K562 (cell line): Measurements from ENCODE around the gene ACTN1. TPM values are rescaled to one million over a fixed set of nuclear protein-coding genes. Genes with fewer than 3 reads are reported as not detected.

Source experiments
- ATAC-seq: fragments of 200-7000 bp; cut with Tn5 transposase; 3 replicates; pipeline ENCODE4 v1.9.1; 2020; ENCODE audit warnings: moderate library complexity
- BruUV-seq: library from RNA; stranded (reverse); fragments of 400-500 nt; replicated peaks from 2 replicates; lab custom pipeline; 2021; lab: Mats Ljungman, UMichigan
- CTCF ChIA-PET: fragments of 300-600 bp; formaldehyde crosslinking; extraction: SDS; loops from one replicate; lab custom pipeline; 2021; ENCODE audit warnings: low intra/inter-chr PET ratio; lab: Yijun Ruan, JAX
- POLR2A ChIA-PET: fragments of 300-600, 350-650 bp; sonication (Branson Sonifier 250); formaldehyde crosslinking; extraction: SDS; loops from one replicate; lab custom pipeline; 2021; ENCODE audit warnings: antibody characterized with exemption, inconsistent platforms; lab: Yijun Ruan, JAX
- DNase-seq, 4 experiments: peaks; one replicate each; pipeline versions ENCODE4 v3.0.0 to v3.0.0-alpha.2; 2011 to 2018; ENCODE audit warnings: low spot score in 3 of 4, mixed read lengths in 3 of 4; ENCODE audit errors: extremely low read depth in 1 of 4
- FAIRE-seq: peaks from 2 replicates; lab custom pipeline; 2011; peaks lifted over from hg19 to GRCh38; lab: Jason Lieb, UNC
- H2AFZ ChIP-seq: 2 replicates; pipeline ENCODE4 v1.6.0; 2011; ENCODE audit warnings: low read depth, low read length, control low read depth, inconsistent platforms
- H3K27ac ChIP-seq: fragments of 200-600 bp; 3 replicates; pipeline ENCODE4 v1.8.0; 2011; ENCODE audit warnings: low read depth, mild to moderate bottlenecking, control low read depth, inconsistent platforms, low read length, moderate library complexity, mixed read lengths; ENCODE audit errors: extremely low read depth
- H3K27me3 ChIP-seq, 2 experiments: fragments of 300-600 bp in 1 of 2; 2 replicates in 1 of 2; 3 replicates in 1 of 2; pipeline versions ENCODE4 v1.6.0 to v1.8.0; 2011; ENCODE audit warnings: inconsistent platforms in 2 of 2, low read length in 2 of 2, mild to moderate bottlenecking in 1 of 2, mixed read lengths in 1 of 2, moderate library complexity in 1 of 2; ENCODE audit not compliant: control insufficient read depth in 2 of 2, insufficient read depth in 2 of 2
- H3K36me3 ChIP-seq: fragments of 300-600 bp; 3 replicates; pipeline ENCODE4 v1.8.0; 2011; ENCODE audit warnings: mild to moderate bottlenecking, low read length, inconsistent platforms; ENCODE audit not compliant: control insufficient read depth, insufficient read depth
- H3K4me1 ChIP-seq, 2 experiments: fragments of 200-600 bp in 1 of 2; replicated peaks in 1 of 2; 2 replicates in 1 of 2; 3 replicates in 1 of 2; pipeline versions ENCODE4 v1.5.1 to v1.8.0; 2011; ENCODE audit warnings: inconsistent platforms in 2 of 2, low read length in 2 of 2, mild to moderate bottlenecking in 1 of 2, mixed read lengths in 1 of 2, moderate library complexity in 1 of 2; ENCODE audit not compliant: control insufficient read depth in 2 of 2, insufficient read depth in 2 of 2
- H3K4me2 ChIP-seq: 2 replicates; pipeline ENCODE4 v1.6.1; 2011; ENCODE audit warnings: low read length, control low read depth, inconsistent platforms, mixed read lengths; ENCODE audit not compliant: insufficient read depth
- H3K4me3 ChIP-seq: fragments of 200-600 bp; sonication (generic), shearing (Covaris generic); 2 replicates; pipeline ENCODE4 v1.5.1; 2016; ENCODE audit warnings: control low read depth, inconsistent platforms
- H3K79me2 ChIP-seq: fragments of 200-600 bp; 3 replicates; pipeline ENCODE4 v1.8.0; 2011; ENCODE audit warnings: low read length, inconsistent platforms; ENCODE audit not compliant: control insufficient read depth, insufficient read depth
- H3K9ac ChIP-seq, 2 experiments: 2 replicates each; pipeline versions ENCODE4 v1.6.0 to v1.6.1; 2011; ENCODE audit warnings: low read depth in 2 of 2, low read length in 2 of 2, control low read depth in 1 of 2, inconsistent platforms in 1 of 2, mild to moderate bottlenecking in 1 of 2, mixed read lengths in 1 of 2; ENCODE audit not compliant: insufficient read depth in 1 of 2
- H3K9me1 ChIP-seq: one replicate; pipeline ENCODE4 v1.6.0; 2011; ENCODE audit warnings: inconsistent platforms, mild to moderate bottlenecking, low read length, moderate library complexity; ENCODE audit not compliant: control insufficient read depth, insufficient read depth
- H3K9me3 ChIP-seq: replicated peaks from 2 replicates; pipeline ENCODE4 v1.5.1; 2011; ENCODE audit warnings: low read depth, low read length, inconsistent platforms; ENCODE audit not compliant: control insufficient read depth, insufficient read depth
- H4K20me1 ChIP-seq: replicated peaks from 2 replicates; pipeline ENCODE4 v1.6.1; 2011; ENCODE audit warnings: low read length, inconsistent platforms, mixed read lengths; ENCODE audit not compliant: control insufficient read depth, insufficient read depth
- ATF6 ChIP-seq: sonication (generic); formaldehyde crosslinking; IDR thresholded peaks from 2 replicates; pipeline ENCODE4 v1.4.0; 2020; ENCODE audit warnings: mild to moderate bottlenecking, missing genetic modification reagents
- BDP1 ChIP-seq: IDR thresholded peaks from 3 replicates; pipeline ENCODE4 v1.6.1; 2011; ENCODE audit not compliant: insufficient read length, insufficient read depth
- BRF1 ChIP-seq: IDR thresholded peaks from 3 replicates; pipeline ENCODE4 v1.6.1; 2011; ENCODE audit warnings: borderline replicate concordance, mild to moderate bottlenecking; ENCODE audit not compliant: insufficient read length; ENCODE audit errors: extremely low read depth
- CAMTA2 ChIP-seq: fragments of 250-450 bp; sonication (Bioruptor Pico); conservative IDR thresholded peaks from 2 replicates; pipeline ENCODE4 v1.5.1; 2022
- E2F6 ChIP-seq, 2 experiments: IDR thresholded peaks; 2 replicates each; pipeline ENCODE4 v1.6.1; 2011; ENCODE audit warnings: borderline replicate concordance in 1 of 2, control low read depth in 1 of 2, low read depth in 1 of 2, low read length in 1 of 2, mild to moderate bottlenecking in 1 of 2, mixed read lengths in 1 of 2, moderate library complexity in 1 of 2; ENCODE audit not compliant: insufficient read depth in 1 of 2, insufficient read length in 1 of 2, poor library complexity in 1 of 2, severe bottlenecking in 1 of 2; ENCODE audit errors: extremely low read depth in 1 of 2
- FOXK2 ChIP-seq, 2 experiments: fragments of 450-650 bp; IDR thresholded peaks in 1 of 2; conservative IDR thresholded peaks in 1 of 2; 2 replicates each; pipeline ENCODE4 v1.6.1; 2016; ENCODE audit warnings: low read depth in 2 of 2, mild to moderate bottlenecking in 1 of 2
- HNRNPLL ChIP-seq: fragments of 200-400 bp; formaldehyde crosslinking; IDR thresholded peaks from 2 replicates; pipeline ENCODE4 v1.6.1; 2017; ENCODE audit warnings: low read length, low read depth, mild to moderate bottlenecking; ENCODE audit not compliant: poor library complexity, severe bottlenecking
- RB1 ChIP-seq: fragments of 450-650 bp; IDR thresholded peaks from 2 replicates; pipeline ENCODE4 v1.6.1; 2017; ENCODE audit warnings: low read depth, mild to moderate bottlenecking
- SIRT6 ChIP-seq: IDR thresholded peaks from one replicate; pipeline ENCODE4 v1.6.1; 2012; ENCODE audit warnings: low read depth, mild to moderate bottlenecking, control low read depth, inconsistent platforms, low read length, moderate library complexity
- U2AF2 ChIP-seq: fragments of 200-400 bp; formaldehyde crosslinking; optimal IDR thresholded peaks from 2 replicates; pipeline ENCODE3; 2017; ENCODE audit warnings: low read depth, mild to moderate bottlenecking, low read length
- WGBS: fragments of 100-300 bp; shearing (Covaris generic); methylation state at CpG from one replicate; pipeline ENCODE4 v1.1.6; 2016; ENCODE audit warnings: low coverage, mixed read lengths; ENCODE audit not compliant: insufficient coverage; ENCODE audit errors: missing lambda C conversion rate; 5-methylcytosine and 5-hydroxymethylcytosine counted together
- in situ Hi-C: fragments of 300-500 bp; cut with MboI; formaldehyde crosslinking; loops from 4 replicates; pipeline ENCODE4 v1.15.0; 2018; ENCODE audit warnings: inconsistent platforms, mixed read lengths
- intact Hi-C: fragments of 100-400 bp; cut with micrococcal nuclease; formaldehyde crosslinking; loops from 2 replicates; pipeline ENCODE4 v1.14.2; 2022
- polyA plus RNA-seq, 8 experiments: library from polyadenylated mRNA; depleted of rRNA in 4 of 8; stranded (reverse) in 5 of 8; unstranded in 3 of 8; fragments of >200 nt; fragmentation: Nextera tagmentation in 2 of 8; fragmentation: Illumina TruSeq in 1 of 8; extraction: Ambion mirVana in 2 of 8; extraction: Trizol in 1 of 8; gene quantifications; 2 replicates each; pipeline versions ENCODE4 v1.2.1 to v1.2.3, GENCODE V29; 2011 to 2014; ENCODE audit warnings: inconsistent platforms in 1 of 8, missing spikeins in 1 of 8
- total RNA-seq, 7 experiments: library from RNA; depleted of rRNA in 6 of 7; stranded (reverse); fragments of >200 nt in 6 of 7; fragmentation: Illumina TruSeq in 2 of 7; extraction: Trizol in 2 of 7; gene quantifications; 2 replicates each; pipeline versions ENCODE4 v1.2.1 to v1.2.3, GENCODE V29; 2011 to 2021; ENCODE audit warnings: low replicate concordance in 1 of 7
- TF ChIP-seq, protein P1 (sequence below): fragments of 450-650 bp; IDR thresholded peaks from 2 replicates; pipeline ENCODE4 v1.6.1; 2016; ENCODE audit warnings: mild to moderate bottlenecking
- TF ChIP-seq, protein P2 (sequence below), 2 experiments: fragments of 450-650 bp; conservative IDR thresholded peaks; 2 replicates each; pipeline ENCODE4 v1.6.1; 2017; ENCODE audit warnings: mild to moderate bottlenecking in 2 of 2, moderate library complexity in 2 of 2

ACTN1 gene
- total and polyA plus RNA-seq, 9 of the 15 experiments (the other 6 are each of a cell fraction or from before 2014, with no cell fraction given) = 2.2 to 67.7 (median 34.5) TPM

- Histone ChIP-seq H2AFZ (no peak overlapping the region), H3K9me3 (no peaks in the 10 kb centered on the region), H3K27me3 (no peaks in the 10 kb centered on the region), H3K9ac (no peak overlapping the region; a peak in 1 of 4 replicates), H4K20me1 (peaks cover 51% of the 10 kb centered on the region)
- FAIRE-seq (no peak), DNase-seq (no peak), ATAC-seq (no peak)
- POLR2A ChIA-PET = interaction anchor here (1.5 to 5.5 kb wide), 3 partner anchors 9 to 12 kb away, joined by 4 to 25 read pairs (median 8); no protein-coding TSS in a partner anchor
- intact Hi-C loops = no loop called here
- BruUV-seq = no TSS peak
- TF ChIP-seq BDP1 (no peak), RB1 (no peak), ATF6 (no peak), HNRNPLL (no peak), FOXK2 (conservative IDR thresholded peaks at IDR 0.05 in 1 of 2, IDR thresholded peaks at IDR 0.05 in 1 of 2; ENCODE audit: low read depth in 2 of 2) (no peak), U2AF2 (no peak), E2F6 (IDR thresholded peaks at IDR 0.05; ENCODE audit: borderline replicate concordance in 1 of 2, extremely low read depth in 1 of 2, insufficient read depth in 1 of 2, insufficient read length in 1 of 2, low read depth in 1 of 2, low read length in 1 of 2, poor library complexity in 1 of 2, severe bottlenecking in 1 of 2) (no peak), BRF1 (no peak), CAMTA2 (CRISPR knock-in tag) (no peak), SIRT6 (no peak)
- TF ChIP-seq, protein P1, sequence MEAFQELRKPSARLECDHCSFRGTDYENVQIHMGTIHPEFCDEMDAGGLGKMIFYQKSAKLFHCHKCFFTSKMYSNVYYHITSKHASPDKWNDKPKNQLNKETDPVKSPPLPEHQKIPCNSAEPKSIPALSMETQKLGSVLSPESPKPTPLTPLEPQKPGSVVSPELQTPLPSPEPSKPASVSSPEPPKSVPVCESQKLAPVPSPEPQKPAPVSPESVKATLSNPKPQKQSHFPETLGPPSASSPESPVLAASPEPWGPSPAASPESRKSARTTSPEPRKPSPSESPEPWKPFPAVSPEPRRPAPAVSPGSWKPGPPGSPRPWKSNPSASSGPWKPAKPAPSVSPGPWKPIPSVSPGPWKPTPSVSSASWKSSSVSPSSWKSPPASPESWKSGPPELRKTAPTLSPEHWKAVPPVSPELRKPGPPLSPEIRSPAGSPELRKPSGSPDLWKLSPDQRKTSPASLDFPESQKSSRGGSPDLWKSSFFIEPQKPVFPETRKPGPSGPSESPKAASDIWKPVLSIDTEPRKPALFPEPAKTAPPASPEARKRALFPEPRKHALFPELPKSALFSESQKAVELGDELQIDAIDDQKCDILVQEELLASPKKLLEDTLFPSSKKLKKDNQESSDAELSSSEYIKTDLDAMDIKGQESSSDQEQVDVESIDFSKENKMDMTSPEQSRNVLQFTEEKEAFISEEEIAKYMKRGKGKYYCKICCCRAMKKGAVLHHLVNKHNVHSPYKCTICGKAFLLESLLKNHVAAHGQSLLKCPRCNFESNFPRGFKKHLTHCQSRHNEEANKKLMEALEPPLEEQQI = no peak
- TF ChIP-seq, protein P2, sequence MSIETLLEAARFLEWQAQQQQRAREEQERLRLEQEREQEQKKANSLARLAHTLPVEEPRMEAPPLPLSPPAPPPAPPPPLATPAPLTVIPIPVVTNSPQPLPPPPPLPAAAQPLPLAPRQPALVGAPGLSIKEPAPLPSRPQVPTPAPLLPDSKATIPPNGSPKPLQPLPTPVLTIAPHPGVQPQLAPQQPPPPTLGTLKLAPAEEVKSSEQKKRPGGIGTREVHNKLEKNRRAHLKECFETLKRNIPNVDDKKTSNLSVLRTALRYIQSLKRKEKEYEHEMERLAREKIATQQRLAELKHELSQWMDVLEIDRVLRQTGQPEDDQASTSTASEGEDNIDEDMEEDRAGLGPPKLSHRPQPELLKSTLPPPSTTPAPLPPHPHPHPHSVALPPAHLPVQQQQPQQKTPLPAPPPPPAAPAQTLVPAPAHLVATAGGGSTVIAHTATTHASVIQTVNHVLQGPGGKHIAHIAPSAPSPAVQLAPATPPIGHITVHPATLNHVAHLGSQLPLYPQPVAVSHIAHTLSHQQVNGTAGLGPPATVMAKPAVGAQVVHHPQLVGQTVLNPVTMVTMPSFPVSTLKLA (conservative IDR thresholded peaks at IDR 0.05) = no peak
- TF ChIP-seq, all 486 proteins: peak for 0
- in situ Hi-C loops = no loop called here
- Histone ChIP-seq H3K27ac (no peak overlapping the region), H3K79me2 (peaks cover 50% of the 10 kb centered on the region), H3K36me3 (peaks cover 5% of the 10 kb centered on the region; the same call in 1 of the 3 replicates), H3K4me2 (no peak overlapping the region), H3K9me1 (no peaks in the 10 kb centered on the region), H3K4me1 (peaks cover 11 to 12% of the 10 kb centered on the region in 2 experiments; a peak in 4 of 5 replicates), H3K4me3 (no peak overlapping the region)
- CTCF ChIA-PET = no interaction called here
- WGBS = 47% methylated on average over 3 of the region's 3 CpGs
Measured at GRCh38 chr14:68967459-68967940, 11.6 kb downstream of the ACTN1 start.
